Measurements from ENCODE around the gene VASH1.

Gene VASH1

GRCh38 chr14:76774821-76775694 lies 13.8 kb downstream of the VASH1 start:
- TF ChIP-seq EGR1 (IDR thresholded peaks at IDR 0.05) (no peak), ZBTB7A (IDR thresholded peaks at IDR 0.05; ENCODE audit: low read depth) (no peak), YY1 (IDR thresholded peaks at IDR 0.05; ENCODE audit: low read depth) (no peak), NFIC (IDR thresholded peaks at IDR 0.05) (no peak), CEBPB (IDR thresholded peaks at IDR 0.05) (no peak), TEAD4 (IDR thresholded peaks at IDR 0.05) (no peak), TAF1 (IDR thresholded peaks at IDR 0.05; ENCODE audit: low read depth) (no peak), CREB1 (IDR thresholded peaks at IDR 0.05; ENCODE audit: low read depth) (no peak), MAX (IDR thresholded peaks at IDR 0.05) (no peak), EP300 (IDR thresholded peaks at IDR 0.05; ENCODE audit: borderline replicate concordance) (no peak), FOXM1 (IDR thresholded peaks at IDR 0.05; ENCODE audit: borderline replicate concordance, low read depth) (no peak), TCF12 (IDR thresholded peaks at IDR 0.05; ENCODE audit: low read depth) (no peak), RAD21 (IDR thresholded peaks at IDR 0.05; ENCODE audit: low read depth) (no peak)
- TF ChIP-seq, protein P1, sequence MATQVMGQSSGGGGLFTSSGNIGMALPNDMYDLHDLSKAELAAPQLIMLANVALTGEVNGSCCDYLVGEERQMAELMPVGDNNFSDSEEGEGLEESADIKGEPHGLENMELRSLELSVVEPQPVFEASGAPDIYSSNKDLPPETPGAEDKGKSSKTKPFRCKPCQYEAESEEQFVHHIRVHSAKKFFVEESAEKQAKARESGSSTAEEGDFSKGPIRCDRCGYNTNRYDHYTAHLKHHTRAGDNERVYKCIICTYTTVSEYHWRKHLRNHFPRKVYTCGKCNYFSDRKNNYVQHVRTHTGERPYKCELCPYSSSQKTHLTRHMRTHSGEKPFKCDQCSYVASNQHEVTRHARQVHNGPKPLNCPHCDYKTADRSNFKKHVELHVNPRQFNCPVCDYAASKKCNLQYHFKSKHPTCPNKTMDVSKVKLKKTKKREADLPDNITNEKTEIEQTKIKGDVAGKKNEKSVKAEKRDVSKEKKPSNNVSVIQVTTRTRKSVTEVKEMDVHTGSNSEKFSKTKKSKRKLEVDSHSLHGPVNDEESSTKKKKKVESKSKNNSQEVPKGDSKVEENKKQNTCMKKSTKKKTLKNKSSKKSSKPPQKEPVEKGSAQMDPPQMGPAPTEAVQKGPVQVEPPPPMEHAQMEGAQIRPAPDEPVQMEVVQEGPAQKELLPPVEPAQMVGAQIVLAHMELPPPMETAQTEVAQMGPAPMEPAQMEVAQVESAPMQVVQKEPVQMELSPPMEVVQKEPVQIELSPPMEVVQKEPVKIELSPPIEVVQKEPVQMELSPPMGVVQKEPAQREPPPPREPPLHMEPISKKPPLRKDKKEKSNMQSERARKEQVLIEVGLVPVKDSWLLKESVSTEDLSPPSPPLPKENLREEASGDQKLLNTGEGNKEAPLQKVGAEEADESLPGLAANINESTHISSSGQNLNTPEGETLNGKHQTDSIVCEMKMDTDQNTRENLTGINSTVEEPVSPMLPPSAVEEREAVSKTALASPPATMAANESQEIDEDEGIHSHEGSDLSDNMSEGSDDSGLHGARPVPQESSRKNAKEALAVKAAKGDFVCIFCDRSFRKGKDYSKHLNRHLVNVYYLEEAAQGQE (IDR thresholded peaks at IDR 0.05; ENCODE audit: low read depth), result no peak
- TF ChIP-seq, protein P2, sequence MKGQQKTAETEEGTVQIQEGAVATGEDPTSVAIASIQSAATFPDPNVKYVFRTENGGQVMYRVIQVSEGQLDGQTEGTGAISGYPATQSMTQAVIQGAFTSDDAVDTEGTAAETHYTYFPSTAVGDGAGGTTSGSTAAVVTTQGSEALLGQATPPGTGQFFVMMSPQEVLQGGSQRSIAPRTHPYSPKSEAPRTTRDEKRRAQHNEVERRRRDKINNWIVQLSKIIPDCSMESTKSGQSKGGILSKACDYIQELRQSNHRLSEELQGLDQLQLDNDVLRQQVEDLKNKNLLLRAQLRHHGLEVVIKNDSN (IDR thresholded peaks at IDR 0.05), result no peak

- TF ChIP-seq EGR1 (IDR thresholded peaks at IDR 0.05), result no peak
- TF ChIP-seq ZBTB7A (IDR thresholded peaks at IDR 0.05; ENCODE audit: low read depth), result no peak
- no peak for TF ChIP-seq CEBPB (IDR thresholded peaks at IDR 0.05)
These were observed 14.6 kb downstream of the VASH1 start for GRCh38 chr14:76775695-76776427.

DNA sequence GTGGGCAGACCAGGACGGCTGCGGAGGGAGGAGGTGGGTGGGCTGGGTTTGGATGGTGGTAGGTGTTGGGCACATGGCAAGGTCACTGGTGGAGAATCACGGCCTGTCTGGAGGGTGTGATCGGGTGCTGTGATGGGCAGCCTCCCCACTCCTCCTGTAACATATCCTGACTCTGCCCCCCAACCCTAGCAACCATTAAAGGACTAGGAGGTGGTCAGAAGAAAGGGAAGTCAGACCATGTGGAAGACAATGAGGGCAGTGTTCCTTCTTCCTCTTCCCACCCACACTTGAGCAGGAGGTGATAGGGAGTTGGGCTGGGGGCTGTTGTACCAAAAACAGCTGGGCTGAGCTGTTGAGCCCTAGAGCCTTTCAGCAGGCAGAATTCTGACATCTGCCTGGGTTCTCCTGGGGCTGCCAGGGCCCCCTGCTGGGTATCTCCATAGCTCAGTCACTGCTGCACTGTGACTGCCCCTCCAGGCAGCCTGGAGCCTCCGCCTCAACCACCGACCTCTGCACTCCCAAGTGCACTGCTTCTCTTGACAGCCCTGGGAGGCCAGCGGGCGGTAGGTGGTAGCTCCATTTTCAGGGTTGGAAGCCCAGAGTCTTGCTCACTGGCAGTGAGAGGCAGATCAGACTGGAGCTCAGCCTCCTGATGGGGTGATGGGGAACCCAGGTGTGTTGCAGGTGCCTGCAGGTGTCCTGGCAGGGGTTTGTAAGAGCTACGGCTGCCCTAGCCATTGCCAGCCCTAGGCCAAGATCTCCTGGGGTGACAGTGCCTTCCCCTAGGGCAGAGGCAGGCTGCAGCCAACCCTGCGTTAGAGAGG lies 15.4 kb downstream of the VASH1 start:
- TF ChIP-seq CEBPB (IDR thresholded peaks at IDR 0.05) (no peak), ZBTB7A (IDR thresholded peaks at IDR 0.05; ENCODE audit: low read depth) (no peak), CREB1 (IDR thresholded peaks at IDR 0.05; ENCODE audit: low read depth) (no peak), TAF1 (IDR thresholded peaks at IDR 0.05; ENCODE audit: low read depth) (no peak)

GRCh38 chr14:76777721-76778120 lies 16.5 kb downstream of the VASH1 start:
- TF ChIP-seq YY1 (IDR thresholded peaks at IDR 0.05; ENCODE audit: low read depth), result no peak
- TF ChIP-seq NFIC (IDR thresholded peaks at IDR 0.05), result no peak

DNA sequence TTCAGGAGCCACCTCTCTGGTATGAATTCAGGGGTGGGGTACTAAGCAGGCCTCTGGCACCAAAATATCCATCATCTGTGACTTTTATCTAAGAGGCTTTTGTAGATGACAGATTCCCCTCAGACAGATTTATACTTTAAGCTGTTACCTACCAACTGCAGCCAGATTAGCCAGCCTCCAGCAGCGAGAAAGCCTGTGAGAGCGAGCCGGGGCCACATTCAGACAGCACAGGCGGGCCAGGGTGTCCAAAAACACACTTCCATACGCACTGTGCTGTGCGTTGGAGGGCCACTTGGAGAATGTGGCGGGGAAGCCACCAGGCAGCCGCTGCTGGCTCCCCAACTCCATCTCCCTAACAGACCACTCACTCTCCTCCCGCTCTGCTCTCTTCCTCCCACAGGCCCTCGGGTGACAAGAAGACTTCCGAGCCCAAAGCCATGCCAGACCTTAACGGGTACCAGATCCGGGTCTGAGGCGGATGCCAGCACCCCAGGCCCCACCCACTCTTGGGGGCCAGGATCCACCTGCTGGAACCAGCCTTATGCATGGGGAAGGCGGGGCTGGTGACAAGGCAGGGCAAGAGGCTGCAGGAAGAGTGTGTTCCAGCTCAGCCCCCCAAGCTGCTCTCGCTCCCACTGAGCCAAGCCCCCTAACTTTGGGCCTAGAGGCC lies 17.4 kb downstream of the VASH1 start:
- TF ChIP-seq TCF12 (IDR thresholded peaks at IDR 0.05; ENCODE audit: low read depth) (no peak), FOXM1 (IDR thresholded peaks at IDR 0.05; ENCODE audit: borderline replicate concordance, low read depth) (no peak), TEAD4 (IDR thresholded peaks at IDR 0.05) (no peak), ZBTB7A (IDR thresholded peaks at IDR 0.05; ENCODE audit: low read depth) (no peak), YY1 (IDR thresholded peaks at IDR 0.05; ENCODE audit: low read depth) (no peak), RAD21 (IDR thresholded peaks at IDR 0.05; ENCODE audit: low read depth) (no peak), EGR1 (IDR thresholded peaks at IDR 0.05) (no peak), CEBPB (IDR thresholded peaks at IDR 0.05) (no peak), CREB1 (IDR thresholded peaks at IDR 0.05; ENCODE audit: low read depth) (no peak), TAF1 (IDR thresholded peaks at IDR 0.05; ENCODE audit: low read depth) (no peak), NFIC (IDR thresholded peaks at IDR 0.05) (no peak), EP300 (IDR thresholded peaks at IDR 0.05; ENCODE audit: borderline replicate concordance) (no peak), MAX (IDR thresholded peaks at IDR 0.05) (no peak)
- TF ChIP-seq, protein P2 (IDR thresholded peaks at IDR 0.05), result no peak
- TF ChIP-seq, protein P1 (IDR thresholded peaks at IDR 0.05; ENCODE audit: low read depth), result no peak
